Stimulated activated naive CD8-positive, alpha-beta T cell treated with anti-CD3 and anti-CD28 coated beads, Interleukin-15, Interleukin-2, amounts not matched to agents 100 ng/mL and 50 ng/mL, for 24 hours (primary cell): ENCODE measurements around the gene PTPRC.

Experiments
- H3K27ac Mint-ChIP-seq: one replicate; pipeline ENCODE4 v1.8.0; 2021; ENCODE audit warnings: mild to moderate bottlenecking, mixed read lengths
- H3K27me3 Mint-ChIP-seq: one replicate; pipeline ENCODE4 v1.8.0; 2021; ENCODE audit warnings: mixed read lengths
- H3K36me3 Mint-ChIP-seq: one replicate; pipeline ENCODE4 v1.8.0; 2021; ENCODE audit warnings: low read depth, mixed read lengths
- H3K4me1 Mint-ChIP-seq: one replicate; pipeline ENCODE4 v1.8.0; 2021; ENCODE audit warnings: low read depth, mixed read lengths
- H3K4me3 Mint-ChIP-seq: one replicate; pipeline ENCODE4 v1.8.0; 2021; ENCODE audit warnings: mild to moderate bottlenecking, mixed read lengths
- H3K9me3 Mint-ChIP-seq: one replicate; pipeline ENCODE4 v1.8.0; 2021; ENCODE audit warnings: mixed read lengths

The PTPRC gene

DNA sequence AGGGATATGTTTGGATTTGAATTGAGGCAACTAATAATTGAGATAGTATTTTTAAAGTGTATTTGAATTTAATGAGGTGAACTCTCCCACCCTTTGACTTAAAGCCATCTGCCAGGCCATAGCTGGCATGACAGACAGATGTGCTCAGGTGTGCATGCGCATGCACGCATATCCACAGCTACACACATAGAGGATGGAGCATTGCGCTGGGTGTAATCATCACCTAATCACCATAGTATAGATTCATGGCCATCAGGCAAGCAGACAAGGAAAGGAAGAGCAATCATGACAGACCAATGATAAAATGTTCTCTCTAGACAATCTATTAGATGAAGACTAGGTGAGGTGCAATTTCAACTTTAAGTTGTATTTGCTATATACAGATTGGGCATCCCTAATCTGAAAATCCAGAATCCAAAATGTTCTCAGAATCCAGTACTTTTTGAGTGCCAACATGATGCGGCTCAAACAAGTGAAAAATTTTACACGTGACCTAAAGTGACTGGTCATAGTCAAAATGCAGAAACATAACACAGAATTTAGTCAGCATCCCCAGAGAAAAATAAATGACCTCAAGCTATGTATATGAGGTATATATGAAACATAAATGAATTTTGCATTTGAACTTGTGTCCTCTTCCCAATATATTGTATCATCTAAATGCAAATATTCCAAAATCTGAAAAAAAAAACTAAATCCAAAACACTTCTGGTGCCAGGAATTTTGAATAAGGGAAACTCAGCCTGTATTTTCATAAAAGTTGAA lies 70.1 kb downstream of the PTPRC start:
- Mint-ChIP-seq H3K27me3 (no peaks in the 10 kb centered on the region), H3K9me3 (no peaks in the 10 kb centered on the region), H3K27ac (no peak overlapping the region), H3K4me3 (no peak overlapping the region), H3K4me1 (peaks cover 58% of the 10 kb centered on the region), H3K36me3 (peaks cover 92% of the 10 kb centered on the region)

DNA sequence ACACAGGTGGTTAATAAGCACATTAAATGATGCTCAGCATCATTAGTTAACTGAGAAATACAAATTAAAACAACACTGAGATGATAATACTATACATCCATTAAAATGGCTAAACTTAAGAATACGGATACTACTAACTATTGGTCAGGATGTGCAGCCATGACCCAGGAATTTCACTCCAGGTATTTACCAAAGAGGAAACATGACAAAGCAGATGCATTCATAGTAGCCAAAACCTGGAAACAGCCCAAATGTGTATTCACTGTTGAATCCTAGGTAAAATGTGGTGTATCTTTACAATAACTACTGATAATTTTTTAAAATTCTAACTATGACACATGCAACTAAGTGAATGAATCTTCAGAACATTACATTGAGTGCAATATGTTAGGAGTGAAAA lies 73.0 kb downstream of the PTPRC start:
- H3K4me3 Mint-ChIP-seq = no peak overlapping the region
- H3K36me3 Mint-ChIP-seq = peaks cover 88% of the 10 kb centered on the region
- no peak overlapping the region for H3K27ac Mint-ChIP-seq
- peaks cover 52% of the 10 kb centered on the region for H3K4me1 Mint-ChIP-seq
- no peaks in the 10 kb centered on the region for H3K27me3 Mint-ChIP-seq
- H3K9me3 Mint-ChIP-seq = no peaks in the 10 kb centered on the region

- Mint-ChIP-seq H3K27ac (peak overlapping the region; percentile 77), H3K27me3 (no peaks in the 10 kb centered on the region), H3K4me1 (peaks cover 57% of the 10 kb centered on the region), H3K36me3 (peaks cover 92% of the 10 kb centered on the region), H3K9me3 (no peaks in the 10 kb centered on the region), H3K4me3 (no peak overlapping the region)
Observed at GRCh38 chr1:198713081-198713480, 74.2 kb downstream of the PTPRC start.

DNA sequence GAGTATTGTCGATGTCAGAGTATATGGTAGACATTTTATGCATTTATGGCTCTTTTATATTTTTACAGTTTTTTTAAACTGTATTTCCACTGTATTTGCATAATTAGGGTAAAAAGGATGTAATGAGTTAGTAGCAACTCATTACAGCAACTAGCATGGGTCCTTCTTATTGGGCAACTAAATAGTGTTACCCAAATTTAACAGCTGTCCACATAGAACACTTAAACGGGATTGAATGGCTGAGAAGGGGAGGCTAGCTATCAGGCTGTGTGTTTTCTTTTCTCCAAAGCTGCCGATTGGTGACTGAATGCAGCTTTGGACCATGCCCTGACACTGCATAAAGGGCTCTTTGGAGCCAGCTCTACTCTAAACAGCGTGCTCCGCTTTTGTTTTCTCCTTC lies 75.4 kb downstream of the PTPRC start:
- H3K4me3 Mint-ChIP-seq = no peak overlapping the region
- no peak overlapping the region for H3K27ac Mint-ChIP-seq
- no peaks in the 10 kb centered on the region for H3K9me3 Mint-ChIP-seq
- peaks cover 89% of the 10 kb centered on the region for H3K36me3 Mint-ChIP-seq
- no peaks in the 10 kb centered on the region for H3K27me3 Mint-ChIP-seq
- H3K4me1 Mint-ChIP-seq = peaks cover 48% of the 10 kb centered on the region

GRCh38 chr1:198716051-198716450 lies 77.2 kb downstream of the PTPRC start:
- no peaks in the 10 kb centered on the region for H3K27me3 Mint-ChIP-seq
- peaks cover 92% of the 10 kb centered on the region for H3K36me3 Mint-ChIP-seq
- no peak overlapping the region for H3K4me3 Mint-ChIP-seq
- no peaks in the 10 kb centered on the region for H3K9me3 Mint-ChIP-seq
- H3K4me1 Mint-ChIP-seq = peaks cover 51% of the 10 kb centered on the region
- H3K27ac Mint-ChIP-seq = peak overlapping the region; percentile 21

DNA sequence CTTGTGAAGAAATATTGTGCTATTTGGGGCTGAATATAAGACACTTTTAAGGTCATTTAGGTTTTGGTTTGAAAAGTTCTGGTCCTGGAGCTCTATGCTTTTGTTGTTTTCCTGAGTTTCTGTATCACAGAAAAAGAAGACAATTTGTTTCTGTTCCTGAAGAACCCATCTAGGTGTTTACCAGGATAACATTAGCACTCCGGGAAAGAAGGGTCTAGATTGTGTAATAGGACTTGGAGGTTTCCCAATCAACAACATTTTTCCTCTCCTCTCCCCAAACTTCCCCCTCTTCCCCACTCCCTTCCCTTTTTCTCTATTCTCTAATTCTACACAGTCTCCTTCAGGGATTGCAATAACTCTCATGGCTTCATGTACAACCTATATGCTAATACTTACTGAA lies 78.7 kb downstream of the PTPRC start:
- Mint-ChIP-seq H3K27me3 (no peaks in the 10 kb centered on the region), H3K36me3 (peaks cover 78% of the 10 kb centered on the region), H3K4me3 (no peak overlapping the region), H3K27ac (no peak overlapping the region), H3K4me1 (peaks cover 40% of the 10 kb centered on the region), H3K9me3 (no peaks in the 10 kb centered on the region)

GRCh38 chr1:198723127-198723526 lies 84.3 kb downstream of the PTPRC start:
- H3K4me1 Mint-ChIP-seq = peaks cover 52% of the 10 kb centered on the region
- peaks cover 76% of the 10 kb centered on the region for H3K36me3 Mint-ChIP-seq
- H3K9me3 Mint-ChIP-seq = no peaks in the 10 kb centered on the region
- peak overlapping the region; percentile 40 for H3K27ac Mint-ChIP-seq
- H3K27me3 Mint-ChIP-seq = no peaks in the 10 kb centered on the region
- no peak overlapping the region for H3K4me3 Mint-ChIP-seq

GRCh38 chr1:198725090-198725489 lies 86.2 kb downstream of the PTPRC start:
- Mint-ChIP-seq H3K4me3 (no peak overlapping the region), H3K9me3 (no peaks in the 10 kb centered on the region), H3K4me1 (peaks cover 52% of the 10 kb centered on the region), H3K27ac (peak overlapping the region; percentile 81), H3K27me3 (no peaks in the 10 kb centered on the region), H3K36me3 (peaks cover 76% of the 10 kb centered on the region)

GRCh38 chr1:198726455-198726854 lies 87.6 kb downstream of the PTPRC start:
- Mint-ChIP-seq H3K4me3 (no peak overlapping the region), H3K36me3 (peaks cover 80% of the 10 kb centered on the region), H3K4me1 (peaks cover 48% of the 10 kb centered on the region), H3K27ac (peak overlapping the region; percentile 81), H3K27me3 (no peaks in the 10 kb centered on the region), H3K9me3 (no peaks in the 10 kb centered on the region)

- Mint-ChIP-seq H3K36me3 (peaks cover 86% of the 10 kb centered on the region), H3K27ac (peak overlapping the region; percentile 55), H3K4me3 (no peak overlapping the region), H3K27me3 (no peaks in the 10 kb centered on the region), H3K9me3 (no peaks in the 10 kb centered on the region), H3K4me1 (peaks cover 59% of the 10 kb centered on the region)
Observed at GRCh38 chr1:198729195-198729863, 90.5 kb downstream of the PTPRC start.

GRCh38 chr1:198730952-198731351 lies 92.1 kb downstream of the PTPRC start:
- H3K27me3 Mint-ChIP-seq = no peaks in the 10 kb centered on the region
- no peak overlapping the region for H3K27ac Mint-ChIP-seq
- H3K4me3 Mint-ChIP-seq = no peak overlapping the region
- peaks cover 4% of the 10 kb centered on the region for H3K9me3 Mint-ChIP-seq
- H3K4me1 Mint-ChIP-seq = peaks cover 52% of the 10 kb centered on the region
- H3K36me3 Mint-ChIP-seq = peaks cover 81% of the 10 kb centered on the region

DNA sequence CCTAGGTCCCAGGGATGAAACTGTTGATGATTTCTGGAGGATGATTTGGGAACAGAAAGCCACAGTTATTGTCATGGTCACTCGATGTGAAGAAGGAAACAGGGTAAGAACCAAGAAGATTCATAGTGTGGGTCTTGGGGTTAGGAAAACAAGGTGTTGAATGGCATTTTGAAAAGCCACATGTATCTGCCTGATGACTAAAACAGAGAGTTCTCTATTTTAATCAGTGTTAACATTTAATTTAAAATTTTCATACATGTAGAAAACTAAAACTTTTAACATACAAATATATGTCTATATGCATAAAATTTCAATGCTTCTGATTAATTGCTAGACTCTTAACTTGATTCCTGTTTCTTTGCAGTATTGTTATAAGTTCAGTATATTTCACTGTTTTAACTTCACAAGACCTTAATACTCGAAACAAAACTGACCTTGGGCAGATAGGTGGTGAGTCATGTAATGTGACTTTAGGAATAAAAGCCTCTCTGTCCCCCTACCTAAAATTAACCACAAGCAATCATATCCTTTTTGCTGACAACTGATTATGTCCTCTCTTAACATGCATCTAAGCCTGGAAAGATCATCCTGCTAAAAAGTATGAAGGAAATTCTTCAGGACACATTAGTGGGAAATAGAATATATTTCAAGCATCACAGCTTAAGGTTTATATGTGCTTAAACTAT lies 95.6 kb downstream of the PTPRC start:
- no peaks in the 10 kb centered on the region for H3K27me3 Mint-ChIP-seq
- H3K4me1 Mint-ChIP-seq = peaks cover 66% of the 10 kb centered on the region
- peak overlapping the region; percentile 94 for H3K27ac Mint-ChIP-seq
- peak overlapping the region; percentile 55 for H3K4me3 Mint-ChIP-seq
- H3K36me3 Mint-ChIP-seq = peaks cover 86% of the 10 kb centered on the region
- H3K9me3 Mint-ChIP-seq = peaks cover 18% of the 10 kb centered on the region

DNA sequence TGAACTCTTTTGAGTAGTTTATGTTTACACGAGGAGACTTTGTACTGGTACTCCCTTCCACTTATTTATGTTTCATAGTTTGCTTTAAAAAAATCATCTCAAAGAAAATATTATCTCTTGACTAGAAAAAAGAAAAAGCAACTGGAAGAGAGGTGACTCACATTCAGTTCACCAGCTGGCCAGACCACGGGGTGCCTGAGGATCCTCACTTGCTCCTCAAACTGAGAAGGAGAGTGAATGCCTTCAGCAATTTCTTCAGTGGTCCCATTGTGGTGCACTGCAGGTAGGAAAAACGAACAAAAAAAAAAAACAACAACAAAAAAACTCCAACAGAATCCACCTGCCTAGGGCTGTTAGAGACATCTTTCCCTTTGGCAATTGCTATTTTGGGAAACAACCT lies 102.9 kb downstream of the PTPRC start:
- no peak overlapping the region for H3K4me3 Mint-ChIP-seq
- peaks cover 60% of the 10 kb centered on the region for H3K4me1 Mint-ChIP-seq
- peaks cover 8% of the 10 kb centered on the region for H3K9me3 Mint-ChIP-seq
- H3K27me3 Mint-ChIP-seq = no peaks in the 10 kb centered on the region
- H3K27ac Mint-ChIP-seq = peak overlapping the region; percentile 10
- peaks cover 66% of the 10 kb centered on the region for H3K36me3 Mint-ChIP-seq

DNA sequence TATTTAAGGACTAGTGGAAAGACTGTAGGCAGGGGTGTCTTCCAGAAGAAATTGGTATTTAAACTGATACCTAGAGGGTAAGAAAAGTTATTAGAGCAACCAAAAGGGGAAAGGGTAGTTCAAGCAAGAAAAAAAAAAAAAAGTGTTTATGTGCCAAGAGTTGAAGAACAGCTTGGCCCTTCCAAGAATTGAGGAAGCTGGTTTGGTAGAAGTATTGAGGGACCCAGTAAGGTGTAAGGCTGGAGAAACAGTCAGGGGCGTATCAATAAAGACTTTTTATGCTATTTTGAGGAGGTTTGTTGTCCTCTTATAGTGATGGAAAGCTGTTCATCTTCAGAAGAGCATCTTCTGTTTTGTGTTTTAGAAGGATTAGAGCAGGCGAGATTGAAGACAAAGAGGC lies 108.3 kb downstream of the PTPRC start:
- Mint-ChIP-seq H3K36me3 (peaks cover 43% of the 10 kb centered on the region), H3K4me1 (peaks cover 11% of the 10 kb centered on the region), H3K9me3 (no peaks in the 10 kb centered on the region), H3K27ac (no peak overlapping the region), H3K4me3 (no peak overlapping the region), H3K27me3 (no peaks in the 10 kb centered on the region)

- Mint-ChIP-seq H3K27ac (peak overlapping the region; percentile 16), H3K27me3 (no peaks in the 10 kb centered on the region), H3K36me3 (peaks cover 47% of the 10 kb centered on the region), H3K4me1 (peaks cover 3% of the 10 kb centered on the region), H3K4me3 (no peak overlapping the region), H3K9me3 (no peaks in the 10 kb centered on the region)
Observed at GRCh38 chr1:198749279-198749678, 110.4 kb downstream of the PTPRC start.
